GM12878 (cell line): Measurements from ENCODE around the gene NPC2. TPM values are rescaled to one million over a fixed set of nuclear protein-coding genes. Genes with fewer than 3 reads are reported as not detected.

ENCODE experiments used
- ATF3 ChIP-seq: IDR thresholded peaks from 2 replicates; pipeline ENCODE4 v1.6.1; 2011; ENCODE audit warnings: low read depth, mild to moderate bottlenecking, low read length, moderate library complexity, borderline replicate concordance; ENCODE audit errors: extremely low read depth
- BMI1 ChIP-seq: fragments of 450-650 bp; IDR thresholded peaks from 2 replicates; pipeline ENCODE4 v1.6.1; 2016; ENCODE audit warnings: mild to moderate bottlenecking, moderate library complexity, borderline replicate concordance
- BRCA1 ChIP-seq: IDR thresholded peaks from 2 replicates; pipeline ENCODE4 v1.6.1; 2011; ENCODE audit warnings: low read depth, low read length, improper control_type of control experiment
- CREB1 ChIP-seq: IDR thresholded peaks from 2 replicates; pipeline ENCODE4 v1.6.1; 2012; ENCODE audit warnings: low read depth, mild to moderate bottlenecking, inconsistent platforms
- ESRRA ChIP-seq: IDR thresholded peaks from 2 replicates; pipeline ENCODE4 v1.6.1; 2012; ENCODE audit warnings: mild to moderate bottlenecking, low read length, improper control_type of control experiment
- EZH2 ChIP-seq: IDR thresholded peaks from 2 replicates; pipeline ENCODE4 v1.6.1; 2012; ENCODE audit warnings: low read depth, mild to moderate bottlenecking, control low read depth, inconsistent platforms, low read length, borderline replicate concordance; ENCODE audit not compliant: control insufficient read depth
- GATAD2B ChIP-seq: fragments of 450-650 bp; conservative IDR thresholded peaks from 2 replicates; pipeline ENCODE4 v1.6.1; 2017; ENCODE audit warnings: low read depth, mild to moderate bottlenecking, moderate library complexity
- MYB ChIP-seq: fragments of 150-350 bp; IDR thresholded peaks from 2 replicates; pipeline ENCODE4 v1.6.1; 2014; ENCODE audit warnings: mild to moderate bottlenecking, low read depth, low read length, borderline replicate concordance
- NBN ChIP-seq: fragments of 450-650 bp; IDR thresholded peaks from 2 replicates; pipeline ENCODE4 v1.6.1; 2016
- NR2C1 ChIP-seq: fragments of 450-650 bp; IDR thresholded peaks from 2 replicates; pipeline ENCODE4 v1.6.1; 2017; ENCODE audit warnings: antibody characterized with exemption, mild to moderate bottlenecking, moderate library complexity
- RCOR1 ChIP-seq: conservative IDR thresholded peaks from 2 replicates; pipeline ENCODE4 v1.6.1; 2012; ENCODE audit warnings: low read depth, low read length, improper control_type of control experiment
- SIN3A ChIP-seq: IDR thresholded peaks from 2 replicates; pipeline ENCODE4 v1.6.1; 2012; ENCODE audit warnings: low read depth, low read length, improper control_type of control experiment
- SREBF1 ChIP-seq: IDR thresholded peaks from 2 replicates; pipeline ENCODE4 v1.6.1; 2012; ENCODE audit warnings: mild to moderate bottlenecking, low read length
- STAT3 ChIP-seq: IDR thresholded peaks from 2 replicates; pipeline ENCODE4 v1.6.1; 2011; ENCODE audit warnings: low read depth, low read length, improper control_type of control experiment
- TAF1 ChIP-seq: IDR thresholded peaks from 2 replicates; pipeline ENCODE4 v1.6.1; 2011; ENCODE audit warnings: mild to moderate bottlenecking, low read depth, low read length, borderline replicate concordance
- YBX1 ChIP-seq: fragments of 450-650 bp; IDR thresholded peaks from 2 replicates; pipeline ENCODE4 v1.6.1; 2016; ENCODE audit warnings: antibody characterized with exemption
- ZNF207 ChIP-seq: fragments of 450-650 bp; IDR thresholded peaks from 2 replicates; pipeline ENCODE4 v1.6.1; 2014; ENCODE audit warnings: antibody characterized with exemption, mild to moderate bottlenecking, borderline replicate concordance
- ZNF274 ChIP-seq: IDR thresholded peaks from one replicate; pipeline ENCODE4 v1.8.0; 2011; ENCODE audit not compliant: insufficient read length, insufficient read depth
- ZNF622 ChIP-seq: fragments of 450-650 bp; IDR thresholded peaks from 2 replicates; pipeline ENCODE4 v1.6.1; 2017; ENCODE audit warnings: mild to moderate bottlenecking, inconsistent platforms
- polyA plus RNA-seq, 11 experiments: library from polyadenylated mRNA; depleted of rRNA in 4 of 11; unstranded in 6 of 11; stranded (reverse) in 5 of 11; fragments of >200 nt; fragmentation: Nextera tagmentation in 4 of 11; fragmentation: Illumina TruSeq in 1 of 11; extraction: Ambion mirVana in 4 of 11; extraction: Trizol in 1 of 11; gene quantifications; 1 replicate in 1 of 11; 2 replicates in 10 of 11; pipeline versions ENCODE4 v1.2.1 to v1.2.3, GENCODE V29; 2011 to 2016; ENCODE audit warnings: inconsistent platforms in 2 of 11, missing spikeins in 2 of 11, low read depth in 1 of 11
- total RNA-seq, 4 experiments: library from RNA; depleted of rRNA in 3 of 4; stranded (reverse); fragments of >200 nt in 3 of 4; fragmentation: Illumina TruSeq in 1 of 4; extraction: Trizol in 1 of 4; gene quantifications; 2 replicates each; pipeline versions ENCODE4 v1.2.1 to v1.2.3, GENCODE V29; 2013 to 2021
- TF ChIP-seq, protein P1 (sequence below): fragments of 450-650 bp; IDR thresholded peaks from 2 replicates; pipeline ENCODE4 v1.6.1; 2017; ENCODE audit warnings: low read depth, mild to moderate bottlenecking, moderate library complexity
- TF ChIP-seq, protein P2 (sequence below): fragments of 450-650 bp; IDR thresholded peaks from 2 replicates; pipeline ENCODE4 v1.6.1; 2014; ENCODE audit warnings: mild to moderate bottlenecking
- TF ChIP-seq, protein P3 (sequence below): IDR thresholded peaks from 2 replicates; pipeline ENCODE4 v1.6.1; 2012; ENCODE audit warnings: low read depth, low read length, improper control_type of control experiment

NPC2 gene
- total and polyA plus RNA-seq, 10 of the 15 experiments (the other 5 are each of a cell fraction or from before 2014, with no cell fraction given) = 29.5 to 109 (median 59.1) TPM

DNA sequence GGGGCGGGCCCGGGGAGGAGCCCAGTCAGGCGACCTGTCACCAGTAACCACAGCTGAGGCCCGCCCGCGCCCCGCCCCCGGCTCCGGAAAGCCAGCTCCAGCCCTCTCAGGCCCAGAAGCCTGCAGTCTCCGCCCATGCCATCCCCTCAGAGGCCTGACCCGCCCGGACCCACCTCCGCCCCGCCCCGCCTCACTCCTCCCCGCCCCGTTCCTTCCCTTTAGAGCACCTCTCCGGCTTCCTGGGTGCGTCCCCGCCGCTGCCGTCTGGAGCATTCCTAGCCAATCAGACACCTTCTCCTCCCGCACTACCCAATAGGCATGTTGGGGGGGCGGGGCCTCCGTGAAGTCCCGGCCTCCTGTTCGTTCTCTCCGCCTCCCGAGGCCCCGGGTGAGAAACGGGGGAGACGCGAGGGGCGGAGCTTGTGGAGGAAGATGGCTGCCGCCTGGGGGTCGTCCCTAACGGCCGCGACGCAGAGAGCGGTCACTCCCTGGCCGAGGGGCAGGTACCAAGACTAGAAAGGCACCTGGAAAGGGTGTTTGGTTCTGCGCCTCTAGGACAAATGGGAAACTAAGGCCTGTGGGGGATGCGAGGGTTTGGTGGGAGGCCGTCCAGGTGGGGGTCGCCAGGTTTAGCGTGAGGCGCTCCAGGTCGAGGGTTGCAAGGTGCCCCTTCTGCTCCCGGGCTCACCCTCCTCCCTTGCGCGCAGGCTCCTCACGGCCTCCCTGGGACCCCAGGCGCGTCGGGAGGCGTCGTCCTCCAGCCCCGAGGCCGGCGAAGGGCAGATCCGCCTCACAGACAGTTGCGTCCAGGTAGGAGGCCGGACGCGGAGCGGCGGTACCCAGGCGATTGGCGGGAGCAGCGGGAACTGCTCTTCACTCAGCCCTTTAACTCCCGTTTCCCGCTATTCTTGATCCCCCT is 497 bp upstream of the NPC2 start, which contains the start of gene ISCA2 (continued):
- TF ChIP-seq, protein P1, sequence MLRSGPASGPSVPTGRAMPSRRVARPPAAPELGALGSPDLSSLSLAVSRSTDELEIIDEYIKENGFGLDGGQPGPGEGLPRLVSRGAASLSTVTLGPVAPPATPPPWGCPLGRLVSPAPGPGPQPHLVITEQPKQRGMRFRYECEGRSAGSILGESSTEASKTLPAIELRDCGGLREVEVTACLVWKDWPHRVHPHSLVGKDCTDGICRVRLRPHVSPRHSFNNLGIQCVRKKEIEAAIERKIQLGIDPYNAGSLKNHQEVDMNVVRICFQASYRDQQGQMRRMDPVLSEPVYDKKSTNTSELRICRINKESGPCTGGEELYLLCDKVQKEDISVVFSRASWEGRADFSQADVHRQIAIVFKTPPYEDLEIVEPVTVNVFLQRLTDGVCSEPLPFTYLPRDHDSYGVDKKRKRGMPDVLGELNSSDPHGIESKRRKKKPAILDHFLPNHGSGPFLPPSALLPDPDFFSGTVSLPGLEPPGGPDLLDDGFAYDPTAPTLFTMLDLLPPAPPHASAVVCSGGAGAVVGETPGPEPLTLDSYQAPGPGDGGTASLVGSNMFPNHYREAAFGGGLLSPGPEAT = 0 out of 2 replicates have a peak, but pooled peaks have one; percentile 25
- TF ChIP-seq ESRRA (0 out of 2 replicates have a peak, but pooled peaks have one; percentile 21), SREBF1 (no peak), RCOR1 (no peak), TAF1 (peak; percentile 76; the same call in 1 of the 2 replicates), GATAD2B (peak; percentile 57), YBX1 (no peak), CREB1 (peak; percentile 63), BMI1 (no peak), BRCA1 (no peak), STAT3 (no peak), ZNF207 (0 out of 2 replicates have a peak, but pooled peaks have one; percentile 23), NBN (peak; percentile 50; the same call in 1 of the 2 replicates), SIN3A (no peak), ATF3 (no peak), EZH2 (no peak), ZNF622 (no peak), ZNF274 (no peak), MYB (no peak), NR2C1 (no peak)
- TF ChIP-seq, protein P2, sequence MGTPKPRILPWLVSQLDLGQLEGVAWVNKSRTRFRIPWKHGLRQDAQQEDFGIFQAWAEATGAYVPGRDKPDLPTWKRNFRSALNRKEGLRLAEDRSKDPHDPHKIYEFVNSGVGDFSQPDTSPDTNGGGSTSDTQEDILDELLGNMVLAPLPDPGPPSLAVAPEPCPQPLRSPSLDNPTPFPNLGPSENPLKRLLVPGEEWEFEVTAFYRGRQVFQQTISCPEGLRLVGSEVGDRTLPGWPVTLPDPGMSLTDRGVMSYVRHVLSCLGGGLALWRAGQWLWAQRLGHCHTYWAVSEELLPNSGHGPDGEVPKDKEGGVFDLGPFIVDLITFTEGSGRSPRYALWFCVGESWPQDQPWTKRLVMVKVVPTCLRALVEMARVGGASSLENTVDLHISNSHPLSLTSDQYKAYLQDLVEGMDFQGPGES = peak; percentile 83
- TF ChIP-seq, protein P3, sequence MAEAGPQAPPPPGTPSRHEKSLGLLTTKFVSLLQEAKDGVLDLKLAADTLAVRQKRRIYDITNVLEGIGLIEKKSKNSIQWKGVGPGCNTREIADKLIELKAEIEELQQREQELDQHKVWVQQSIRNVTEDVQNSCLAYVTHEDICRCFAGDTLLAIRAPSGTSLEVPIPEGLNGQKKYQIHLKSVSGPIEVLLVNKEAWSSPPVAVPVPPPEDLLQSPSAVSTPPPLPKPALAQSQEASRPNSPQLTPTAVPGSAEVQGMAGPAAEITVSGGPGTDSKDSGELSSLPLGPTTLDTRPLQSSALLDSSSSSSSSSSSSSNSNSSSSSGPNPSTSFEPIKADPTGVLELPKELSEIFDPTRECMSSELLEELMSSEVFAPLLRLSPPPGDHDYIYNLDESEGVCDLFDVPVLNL = no peak
